Left ventricle myocardium superior (tissue), 1 donor: ENCODE measurements around the gene ZNF462. TPM values are rescaled to one million over a fixed set of nuclear protein-coding genes. Genes with fewer than 3 reads are reported as not detected.

Experiments
- ATAC-seq: fragments of 200-7000 bp; cut with Tn5 transposase; one replicate; pipeline ENCODE4 v1.9.1; 2020; ENCODE audit warnings: mild to moderate bottlenecking, moderate library complexity
- DNase-seq: peaks from one replicate; pipeline ENCODE4 v3.0.0-alpha.2; 2020
- intact Hi-C: fragments of 100-400 bp; cut with micrococcal nuclease; formaldehyde crosslinking; loops from one replicate; pipeline ENCODE4 v1.11.0; 2022
- total RNA-seq: library from RNA; stranded (reverse); fragmentation: NEBNext Ultra II Directional; extraction: Animal tissue kit (Norgen Biotek cat#: 25700); gene quantifications from one replicate; pipeline ENCODE4 v1.2.1, GENCODE V29; 2021
- donor health status: DM: no; HTN: yes; CAD: no; lungs with severe emphysema.

The ZNF462 gene
- total RNA-seq, 1 donor from 2014 or later: 23.0 TPM

DNA sequence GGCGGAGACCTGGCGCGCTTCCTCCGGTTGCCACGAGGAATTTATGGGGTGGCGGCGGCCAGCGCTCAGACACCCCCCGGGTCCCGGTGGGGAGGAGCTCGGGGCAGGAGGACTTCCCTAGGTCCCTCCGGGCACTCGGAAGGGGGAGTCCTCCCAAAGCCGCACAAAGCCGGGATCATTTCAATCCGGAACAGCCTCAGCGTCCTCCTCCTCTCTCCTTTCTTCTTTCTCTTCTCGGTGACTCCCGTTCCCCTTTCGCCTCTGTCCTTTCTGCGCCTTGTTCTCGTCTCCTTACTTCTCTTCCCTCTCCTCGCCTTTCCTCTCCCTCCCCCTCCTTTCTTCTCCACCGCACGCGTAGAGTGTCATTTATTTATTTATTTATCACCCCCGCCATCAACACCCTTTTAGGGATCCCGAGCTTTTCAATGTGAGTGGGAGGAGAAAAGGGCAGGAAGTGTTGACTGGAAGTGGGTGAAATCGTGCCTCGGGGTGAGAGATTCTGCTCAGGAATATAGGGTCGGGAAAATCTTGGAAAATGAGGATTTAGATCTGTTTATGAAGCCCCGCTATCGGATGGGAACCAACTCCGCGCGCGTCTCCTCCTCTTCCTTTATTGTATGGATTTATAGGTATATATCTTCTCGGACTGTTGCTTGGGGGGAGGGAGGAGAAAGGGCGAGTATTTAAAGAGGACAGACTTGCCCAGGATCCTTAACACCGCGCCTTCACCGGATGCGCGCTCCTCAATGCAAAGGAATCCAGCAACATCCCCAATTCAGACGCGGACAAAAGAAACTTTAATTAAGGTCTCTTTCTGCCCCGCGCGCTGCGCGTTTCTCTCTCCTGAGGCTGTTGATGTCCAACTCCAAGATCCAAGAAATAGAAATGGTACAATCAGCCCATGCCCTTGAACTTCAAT, 2.0 kb upstream of the ZNF462 start:
- ATAC-seq (peak; percentile 26), DNase-seq (peak; percentile 66)
- intact Hi-C loops: no loop called here

DNA sequence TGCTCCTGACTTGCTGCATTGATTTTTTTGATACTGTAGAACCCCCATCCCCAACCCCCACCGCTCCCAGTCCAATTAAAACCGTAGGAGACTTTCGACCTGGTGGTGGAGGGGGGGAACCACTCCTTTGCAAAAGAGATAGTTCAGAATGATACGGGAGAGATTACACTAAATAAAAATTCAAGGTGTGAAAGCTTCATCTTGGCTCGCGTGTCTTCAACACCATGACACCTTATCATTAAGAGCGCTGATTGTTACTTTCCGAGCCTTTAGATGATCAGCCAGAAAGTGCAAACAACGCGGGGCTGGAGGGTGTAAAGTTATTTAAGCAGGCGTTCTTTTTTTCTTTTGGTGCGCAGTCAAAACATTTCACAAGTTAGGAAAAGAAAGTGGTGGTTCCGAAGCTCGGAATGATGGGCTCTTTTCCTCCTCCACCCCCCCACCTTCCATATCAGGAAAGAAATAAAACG, 1.3 kb upstream of the ZNF462 start:
- DNase-seq (no peak), ATAC-seq (no peak)
- intact Hi-C loops: no loop called here

- intact Hi-C loops: no loop called here
- peak; percentile 35 for DNase-seq
These were observed 701 bp upstream of the ZNF462 start for GRCh38 chr9:106862110-106862820.

DNA sequence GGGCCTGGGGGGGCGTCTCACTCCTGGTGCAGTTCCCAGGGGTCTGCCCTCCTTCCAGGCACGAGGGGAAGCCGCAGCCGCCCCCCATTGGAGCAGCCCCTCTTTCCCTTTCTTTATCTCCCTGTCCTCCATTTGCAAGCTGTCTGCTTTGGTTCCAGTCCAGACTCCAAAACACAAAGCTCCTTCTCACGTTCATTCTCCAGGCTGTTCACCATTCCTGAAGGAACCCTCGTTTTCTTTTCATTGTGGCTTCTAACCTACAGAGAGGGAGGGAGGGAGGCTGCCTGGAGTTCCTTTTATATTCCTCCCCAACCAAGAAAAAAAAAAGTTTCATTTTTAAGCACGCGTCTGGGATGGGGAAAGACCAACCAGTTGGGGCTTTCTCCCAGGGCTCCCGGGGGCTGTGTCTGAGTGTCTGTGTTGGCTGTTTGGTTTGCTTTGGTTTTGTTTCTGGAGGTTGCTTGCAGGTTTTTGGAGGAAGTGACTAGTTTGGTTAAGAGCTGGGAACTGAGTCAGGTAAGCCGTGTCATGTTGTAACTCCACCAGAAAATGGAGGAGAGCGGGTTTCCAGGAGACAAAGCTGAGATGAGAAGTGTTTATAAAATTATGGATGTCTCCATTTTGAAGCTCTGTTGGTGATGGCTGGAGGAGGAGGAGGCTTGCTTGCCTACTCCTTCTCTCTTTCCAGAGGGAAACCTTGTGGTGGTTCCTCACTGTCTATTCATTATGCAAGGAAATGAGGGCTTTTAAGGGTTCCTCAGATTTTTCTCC, 1.6 kb downstream of the ZNF462 start:
- intact Hi-C loops: no loop called here
- ATAC-seq: peak; percentile 1
- peak; percentile 23 for DNase-seq

More at GRCh38 chr9:106862110-106862820, 701 bp upstream of the ZNF462 start:
- ATAC-seq: peak; percentile 26

DNA sequence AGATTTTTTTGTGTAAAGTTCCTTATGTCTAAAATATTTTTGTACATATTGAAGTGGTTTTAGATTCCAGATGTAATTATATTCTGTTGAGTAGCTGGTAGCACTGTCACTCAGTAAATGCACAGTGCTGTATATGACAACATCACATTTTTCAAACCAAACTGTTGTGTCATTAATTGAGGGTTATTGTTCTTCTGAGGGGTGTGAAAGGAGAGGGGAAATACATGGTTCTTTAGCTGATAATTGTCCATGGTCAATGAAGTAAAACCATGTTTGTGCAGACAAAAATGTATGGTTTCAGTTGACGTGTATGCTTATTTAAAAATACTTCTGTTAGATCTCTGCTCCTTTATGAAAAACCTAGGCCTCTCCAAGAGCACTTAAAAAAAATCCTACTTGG, 3.3 kb downstream of the ZNF462 start:
- no peak for ATAC-seq
- DNase-seq: no peak
- intact Hi-C loops: no loop called here

- intact Hi-C loops: no loop called here
- ATAC-seq: no peak
These were observed 4.3 kb downstream of the ZNF462 start for GRCh38 chr9:106867286-106867685.

GRCh38 chr9:106868087-106868486, 5.1 kb downstream of the ZNF462 start:
- DNase-seq: no peak
- intact Hi-C loops: no loop called here
- no peak for ATAC-seq

More at GRCh38 chr9:106867286-106867685, 4.3 kb downstream of the ZNF462 start:
- DNase-seq: no peak

DNA sequence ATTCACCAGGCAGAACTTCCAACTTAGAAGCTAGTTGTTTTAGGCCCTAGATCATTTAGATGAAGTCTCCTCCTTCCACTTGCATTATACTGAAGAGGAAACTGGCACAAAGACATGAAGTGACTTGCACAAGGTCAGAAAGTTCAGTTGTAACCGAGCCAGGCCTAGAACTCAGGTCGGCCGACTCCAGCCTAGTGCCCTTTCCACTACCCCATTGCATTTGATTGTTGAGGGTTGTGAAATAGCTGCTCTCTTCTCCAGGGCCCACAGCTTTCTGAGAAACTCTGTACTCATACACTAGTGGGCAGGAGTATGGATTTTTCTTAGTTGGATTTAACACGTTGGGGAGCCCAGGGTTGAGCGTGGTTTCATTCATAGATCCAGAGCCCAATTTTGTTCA, 5.6 kb downstream of the ZNF462 start:
- intact Hi-C loops: no loop called here
- ATAC-seq (peak; percentile 35), DNase-seq (peak; percentile 35)

- intact Hi-C loops: no loop called here
- DNase-seq: no peak
- peak; percentile 3 for ATAC-seq
These were observed 6.1 kb downstream of the ZNF462 start for GRCh38 chr9:106869028-106869427.

GRCh38 chr9:106869458-106869857, 6.5 kb downstream of the ZNF462 start:
- intact Hi-C loops: no loop called here
- no peak for DNase-seq
- peak; percentile 64 for ATAC-seq

GRCh38 chr9:106872641-106873040, 9.7 kb downstream of the ZNF462 start:
- no peak for ATAC-seq
- intact Hi-C loops: no loop called here
- no peak for DNase-seq

GRCh38 chr9:106874031-106874430, 11.1 kb downstream of the ZNF462 start:
- ATAC-seq (no peak), DNase-seq (no peak)
- intact Hi-C loops: no loop called here

DNA sequence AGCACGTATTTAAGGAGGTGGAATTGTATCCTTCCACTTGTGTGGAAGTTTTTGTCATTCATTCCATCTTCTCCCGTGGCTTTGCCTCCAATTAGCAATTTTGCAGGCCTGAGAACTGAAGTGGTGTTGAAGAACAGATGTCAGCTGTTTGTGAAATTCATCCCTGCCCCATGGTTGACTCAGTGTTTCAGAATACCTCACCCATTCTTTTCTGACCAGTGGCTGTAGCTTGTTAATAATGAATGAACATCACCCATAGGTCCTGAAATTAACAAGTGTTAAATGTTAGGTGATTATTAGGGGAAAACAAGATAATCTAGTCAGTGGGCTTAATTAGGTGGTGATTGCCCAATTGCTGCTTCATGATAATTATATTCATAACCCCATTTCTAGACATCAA, 11.7 kb downstream of the ZNF462 start:
- DNase-seq: no peak
- ATAC-seq: no peak
- intact Hi-C loops: no loop called here

DNA sequence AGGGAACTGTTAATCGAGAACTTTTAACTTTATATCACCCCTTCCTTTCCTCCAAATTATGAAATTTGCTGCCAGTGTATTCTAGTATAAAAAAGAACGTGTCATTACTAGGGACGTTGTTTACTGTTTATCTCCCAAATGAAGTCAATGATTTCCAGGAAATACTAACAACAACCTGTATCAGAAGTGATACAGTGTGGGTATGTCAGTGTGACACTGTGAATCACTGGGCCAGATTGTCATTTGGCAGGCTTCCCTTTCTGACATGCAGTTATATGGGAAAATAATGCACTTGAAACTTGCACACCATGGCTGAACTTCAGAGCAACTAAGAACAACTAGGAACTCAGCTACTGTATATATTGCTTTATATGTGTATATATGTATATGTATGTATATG, 12.6 kb downstream of the ZNF462 start:
- peak; percentile 32 for ATAC-seq
- intact Hi-C loops: no loop called here
- DNase-seq: no peak

DNA sequence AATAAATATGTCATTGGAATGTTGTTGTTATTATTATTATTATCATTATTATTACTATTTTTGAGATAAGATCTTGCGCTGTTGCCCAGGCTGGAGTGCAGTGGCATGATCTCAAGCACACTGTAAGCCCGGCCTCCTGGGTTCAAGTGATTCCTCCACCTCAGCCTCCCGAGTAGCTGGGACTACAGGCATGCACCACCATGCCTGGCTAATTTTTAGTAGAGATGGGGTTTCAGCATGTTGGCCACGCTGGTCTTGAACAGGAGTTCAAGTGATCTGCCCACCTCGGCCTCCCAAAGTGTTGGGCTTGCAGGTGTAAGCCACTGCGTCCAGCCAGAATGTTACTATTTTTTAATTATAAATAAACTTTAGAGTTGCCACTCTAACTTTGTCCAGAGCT, 14.4 kb downstream of the ZNF462 start:
- intact Hi-C loops: no loop called here
- DNase-seq (no peak), ATAC-seq (no peak)

- intact Hi-C loops: no loop called here
- ATAC-seq (peak; percentile 6), DNase-seq (no peak)
These were observed 15.3 kb downstream of the ZNF462 start for GRCh38 chr9:106878081-106878837.

DNA sequence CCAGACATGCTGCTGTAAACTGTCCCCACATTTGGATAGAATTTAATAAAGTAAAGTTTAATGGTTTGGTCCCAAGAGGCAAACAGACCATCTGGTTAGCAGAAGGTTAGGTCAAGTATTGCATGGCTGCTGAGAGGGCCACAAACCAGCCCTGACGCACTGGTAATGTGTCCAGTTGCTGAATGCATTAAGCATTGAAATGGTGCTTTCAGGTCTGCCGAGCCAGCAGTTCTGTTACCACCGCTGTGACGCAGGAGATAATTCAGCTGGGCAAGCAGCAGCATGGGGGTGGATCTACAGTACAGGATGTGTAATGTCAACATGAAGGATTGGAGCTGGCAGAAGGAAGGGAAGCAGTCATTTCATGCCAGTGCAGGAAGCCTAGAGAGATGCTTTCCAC, 16.0 kb downstream of the ZNF462 start:
- ATAC-seq (peak; percentile 90), DNase-seq (peak; percentile 75)
- intact Hi-C loops: no loop called here

DNA sequence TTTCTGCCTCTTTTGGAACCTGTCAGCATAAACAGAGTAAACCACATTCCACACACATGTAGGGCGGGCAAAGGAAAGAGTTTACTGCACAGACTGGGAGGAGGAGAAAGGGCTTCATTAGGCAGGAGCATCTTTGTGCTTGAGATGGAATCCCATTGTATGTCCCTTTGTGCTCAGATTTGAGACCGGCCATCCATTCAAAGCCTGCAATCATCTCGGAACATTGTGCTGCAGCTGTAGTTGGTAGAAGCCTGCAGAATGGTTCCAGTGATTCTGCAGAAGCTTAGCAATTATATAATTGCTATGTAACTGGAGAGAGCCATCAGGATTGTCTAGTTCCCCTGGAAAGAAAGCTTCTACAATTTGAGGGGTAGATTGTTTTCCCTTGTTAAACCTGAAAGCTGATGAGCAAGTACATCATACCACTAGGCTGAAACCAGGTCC, 16.5 kb downstream of the ZNF462 start:
- ATAC-seq: peak; percentile 3
- intact Hi-C loops: no loop called here
- no peak for DNase-seq

DNA sequence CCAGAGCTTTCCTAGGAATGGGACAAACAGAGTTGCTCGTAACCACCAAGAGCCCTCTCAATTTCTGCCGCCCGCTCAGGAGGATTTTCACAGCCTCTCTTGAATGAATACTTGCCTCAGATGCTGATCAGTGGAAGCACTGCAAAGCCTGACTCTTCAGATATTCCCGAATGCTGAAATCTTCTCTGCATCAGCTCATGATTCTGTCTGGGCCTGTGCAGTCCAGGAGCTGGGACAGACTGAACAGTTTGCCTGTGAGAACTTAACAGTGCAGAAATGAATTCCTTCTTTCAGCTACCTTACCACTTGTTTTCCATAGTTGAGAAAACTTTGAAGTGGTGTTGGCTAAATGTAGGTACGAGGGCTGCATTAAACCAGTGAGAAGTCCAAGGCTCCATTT, 17.1 kb downstream of the ZNF462 start:
- DNase-seq (no peak), ATAC-seq (peak; percentile 4)
- intact Hi-C loops: no loop called here
